ENCODE data around the gene ISOC1. TPM values are rescaled to one million over a fixed set of nuclear protein-coding genes. Genes with fewer than 3 reads are reported as not detected.

Gene ISOC1
- total RNA-seq, 3 donors from 2014 or later (not counting 1 experiment from before 2014, with no cell fraction given) = 11.3 to 15.5 (median 15.1) TPM

- no peaks in the 10 kb centered on the region for H3K27me3 ChIP-seq (ENCODE audit: control insufficient read depth, insufficient read depth, low read length)
- no peak for ATAC-seq
These were observed 24.3 kb downstream of the ISOC1 start for GRCh38 chr5:129118826-129119225.

GRCh38 chr5:129120158-129120581, 25.6 kb downstream of the ISOC1 start:
- DNase-seq (no peak), ATAC-seq (no peak)
- H3K4me3 ChIP-seq (ENCODE audit: low read length) = no peak overlapping the region
- TF ChIP-seq CTCF (IDR thresholded peaks at IDR 0.05) = no peak
- no peak overlapping the region for H3K27ac ChIP-seq (ENCODE audit: low read length)
- WGBS (ENCODE audit: insufficient coverage) = 89% methylated on average over 3 of the region's 3 CpGs
- no peaks in the 10 kb centered on the region for H3K27me3 ChIP-seq (ENCODE audit: control insufficient read depth, insufficient read depth, low read length)
- intact Hi-C loops (cut with micrococcal nuclease) = no loop called here
- no peak overlapping the region for H3K27ac Mint-ChIP-seq
- no peaks in the 10 kb centered on the region for H3K4me1 Mint-ChIP-seq
- H3K36me3 Mint-ChIP-seq = no peaks in the 10 kb centered on the region
- no peaks in the 10 kb centered on the region for H3K4me1 ChIP-seq (ENCODE audit: control insufficient read depth, insufficient read depth, low read length)
- no peak overlapping the region for H3K4me3 Mint-ChIP-seq
- no peaks in the 10 kb centered on the region for H3K9me3 ChIP-seq (ENCODE audit: control insufficient read depth, insufficient read depth, low read length)
- peaks cover 3% of the 10 kb centered on the region for H3K36me3 ChIP-seq (ENCODE audit: control insufficient read depth, insufficient read depth, low read length)
- H3K27me3 Mint-ChIP-seq (ENCODE audit: low read depth in 2 of 2) = no peaks in the 10 kb centered on the region
- H3K9me3 Mint-ChIP-seq = no peaks in the 10 kb centered on the region

More at GRCh38 chr5:129118826-129119225, 24.3 kb downstream of the ISOC1 start:
- Histone ChIP-seq H3K4me1 (ENCODE audit: control insufficient read depth, insufficient read depth, low read length) (no peaks in the 10 kb centered on the region), H3K36me3 (ENCODE audit: control insufficient read depth, insufficient read depth, low read length) (peaks cover 3% of the 10 kb centered on the region), H3K27ac (ENCODE audit: low read length) (no peak overlapping the region), H3K9me3 (ENCODE audit: control insufficient read depth, insufficient read depth, low read length) (no peaks in the 10 kb centered on the region), H3K4me3 (ENCODE audit: low read length) (no peak overlapping the region)
- H3K4me3 Mint-ChIP-seq = no peak overlapping the region
- H3K9me3 Mint-ChIP-seq = no peaks in the 10 kb centered on the region
- no peak for DNase-seq
- no peaks in the 10 kb centered on the region for H3K4me1 Mint-ChIP-seq
- no peaks in the 10 kb centered on the region for H3K27me3 Mint-ChIP-seq (ENCODE audit: low read depth in 2 of 2)
- TF ChIP-seq CTCF (IDR thresholded peaks at IDR 0.05) = no peak
- H3K36me3 Mint-ChIP-seq = no peaks in the 10 kb centered on the region
- 90% methylated on average over 2 of the region's 2 CpGs for WGBS (ENCODE audit: insufficient coverage)
- intact Hi-C loops (cut with micrococcal nuclease) = no loop called here
- H3K27ac Mint-ChIP-seq = no peak overlapping the region

GRCh38 chr5:129122560-129122959, 28.0 kb downstream of the ISOC1 start:
- no peaks in the 10 kb centered on the region for H3K27me3 ChIP-seq (ENCODE audit: control insufficient read depth, insufficient read depth, low read length)
- H3K36me3 Mint-ChIP-seq = no peaks in the 10 kb centered on the region
- peaks cover 12 to 13% of the 10 kb centered on the region in 2 donors for H3K4me1 Mint-ChIP-seq
- no peak overlapping the region for H3K27ac Mint-ChIP-seq
- ATAC-seq = no peak
- no peaks in the 10 kb centered on the region for H3K9me3 Mint-ChIP-seq
- H3K4me3 Mint-ChIP-seq = no peak overlapping the region
- peaks cover 5% of the 10 kb centered on the region for H3K4me1 ChIP-seq (ENCODE audit: control insufficient read depth, insufficient read depth, low read length)
- no peaks in the 10 kb centered on the region for H3K9me3 ChIP-seq (ENCODE audit: control insufficient read depth, insufficient read depth, low read length)
- H3K27me3 Mint-ChIP-seq (ENCODE audit: low read depth in 2 of 2) = no peaks in the 10 kb centered on the region
- TF ChIP-seq CTCF (IDR thresholded peaks at IDR 0.05) = no peak
- H3K4me3 ChIP-seq (ENCODE audit: low read length) = no peak overlapping the region
- no peak for DNase-seq
- H3K36me3 ChIP-seq (ENCODE audit: control insufficient read depth, insufficient read depth, low read length) = no peaks in the 10 kb centered on the region
- H3K27ac ChIP-seq (ENCODE audit: low read length) = no peak overlapping the region
- intact Hi-C loops (cut with micrococcal nuclease) = no loop called here

- H3K27me3 Mint-ChIP-seq (ENCODE audit: low read depth in 2 of 2) = no peaks in the 10 kb centered on the region
- Histone ChIP-seq H3K36me3 (ENCODE audit: control insufficient read depth, insufficient read depth, low read length) (no peaks in the 10 kb centered on the region), H3K9me3 (ENCODE audit: control insufficient read depth, insufficient read depth, low read length) (no peaks in the 10 kb centered on the region), H3K4me1 (ENCODE audit: control insufficient read depth, insufficient read depth, low read length) (peaks cover 5% of the 10 kb centered on the region), H3K27ac (ENCODE audit: low read length) (no peak overlapping the region), H3K4me3 (ENCODE audit: low read length) (no peak overlapping the region), H3K27me3 (ENCODE audit: control insufficient read depth, insufficient read depth, low read length) (no peaks in the 10 kb centered on the region)
- DNase-seq (no peak), ATAC-seq (no peak)
- no peak overlapping the region for H3K4me3 Mint-ChIP-seq
- no peak for TF ChIP-seq CTCF (IDR thresholded peaks at IDR 0.05)
- peaks cover 12 to 13% of the 10 kb centered on the region in 2 donors for H3K4me1 Mint-ChIP-seq
- no peaks in the 10 kb centered on the region for H3K36me3 Mint-ChIP-seq
- intact Hi-C loops (cut with micrococcal nuclease) = no loop called here
- H3K27ac Mint-ChIP-seq = peak overlapping the region in 1 of 2 donors; percentile 18
- no peaks in the 10 kb centered on the region for H3K9me3 Mint-ChIP-seq
- 75% methylated on average over 1 of the region's 1 CpG for WGBS (ENCODE audit: insufficient coverage)
These were observed 30.1 kb downstream of the ISOC1 start for GRCh38 chr5:129124608-129125007.

All from natural killer cell (primary cell).